Measurements from ENCODE around the gene ANXA5.

GRCh38 chr4:121666091-121666679 is 30.6 kb downstream of the ANXA5 start:
- TF ChIP-seq CTCF (IDR thresholded peaks at IDR 0.05) (no peak), EZH2 (IDR thresholded peaks at IDR 0.05; ENCODE audit: borderline replicate concordance, insufficient read depth, low read depth, low read length, poor library complexity, severe bottlenecking) (no peak)
